Endodermal cell (in vitro differentiated cells): ENCODE measurements around the gene TATDN3. TPM values are rescaled to one million over a fixed set of nuclear protein-coding genes. Genes with fewer than 3 reads are reported as not detected.
"Not testable (repeated sequence)": the region's sequence is repeated elsewhere in the genome, so short reads cannot be mapped to it uniquely, and the experiment has no call there.

ENCODE experiments used
- DNase-seq: peaks from one replicate; pipeline ENCODE4 v3.0.0-alpha.2; 2017
- H3K27ac ChIP-seq: 2 replicates; pipeline ENCODE4 v1.5.1; 2013; ENCODE audit warnings: mild to moderate bottlenecking, low read depth, low read length, moderate library complexity
- H3K27me3 ChIP-seq: 2 replicates; pipeline ENCODE4 v1.6.1; 2013; ENCODE audit warnings: mild to moderate bottlenecking, low read length, moderate library complexity; ENCODE audit not compliant: insufficient read depth, control insufficient read depth, poor library complexity, severe bottlenecking
- H3K36me3 ChIP-seq: 2 replicates; pipeline ENCODE4 v1.7.0; 2013; ENCODE audit warnings: mild to moderate bottlenecking, low read length, moderate library complexity; ENCODE audit not compliant: control insufficient read depth, insufficient read depth
- H3K4me1 ChIP-seq: one replicate; pipeline ENCODE4 v1.7.0; 2013; ENCODE audit warnings: low read length; ENCODE audit not compliant: control insufficient read depth, insufficient read depth
- H3K4me3 ChIP-seq: 2 replicates; pipeline ENCODE4 v1.5.1; 2013; ENCODE audit warnings: mild to moderate bottlenecking, low read length, moderate library complexity
- H3K9ac ChIP-seq: 2 replicates; pipeline ENCODE4 v1.6.1; 2013; ENCODE audit warnings: mild to moderate bottlenecking, low read length, moderate library complexity; ENCODE audit not compliant: poor library complexity, severe bottlenecking; ENCODE audit errors: extremely low read depth
- H3K9me3 ChIP-seq: 2 replicates; pipeline ENCODE4 v1.6.1; 2013; ENCODE audit warnings: mild to moderate bottlenecking, low read length, moderate library complexity; ENCODE audit not compliant: control insufficient read depth
- H3K27ac Mint-ChIP-seq: 2 replicates; pipeline ENCODE4 v1.8.0; 2020; ENCODE audit warnings: mixed read lengths
- H3K27me3 Mint-ChIP-seq: 2 replicates; pipeline ENCODE4 v1.8.0; 2021; ENCODE audit warnings: mild to moderate bottlenecking, mixed read lengths; ENCODE audit not compliant: insufficient read depth
- H3K36me3 Mint-ChIP-seq: 2 replicates; pipeline ENCODE4 v1.8.0; 2020; ENCODE audit warnings: low read depth, mixed read lengths
- H3K4me1 Mint-ChIP-seq: 2 replicates; pipeline ENCODE4 v1.8.0; 2020; ENCODE audit warnings: mixed read lengths
- H3K4me3 Mint-ChIP-seq: 2 replicates; pipeline ENCODE4 v1.8.0; 2020; ENCODE audit warnings: mild to moderate bottlenecking, moderate library complexity, mixed read lengths
- H3K9me3 Mint-ChIP-seq: 2 replicates; pipeline ENCODE4 v1.8.0; 2020; ENCODE audit warnings: mild to moderate bottlenecking, mixed read lengths
- CTCF ChIP-seq: fragments of 200-600 bp; sonication (generic); conservative IDR thresholded peaks from 2 replicates; pipeline ENCODE4 v1.5.0; 2021; ENCODE audit warnings: antibody characterized with exemption, mild to moderate bottlenecking
- WGBS, 2 experiments: methylation state at CpG; one replicate each; pipeline versions ENCODE4 v1.1.5 to v1.1.7; 2013; ENCODE audit warnings: missing lambda C conversion rate in 2 of 2, mixed read lengths in 1 of 2; ENCODE audit not compliant: insufficient coverage in 1 of 2, insufficient read length in 1 of 2; 5-methylcytosine and 5-hydroxymethylcytosine counted together
- total RNA-seq, 2 donors: library from RNA; stranded (reverse); fragmentation: NEBNext Ultra II Directional in 1 of 2; extraction: Animal tissue kit (Norgen Biotek cat#: 25700) in 1 of 2; gene quantifications; 2 replicates in 1 of 2; 3 replicates in 1 of 2; pipeline ENCODE4 v1.2.1, GENCODE V29; 2021

TATDN3 gene
- total RNA-seq, 2 donors from 2014 or later = 14.9 to 26.3 TPM

DNA sequence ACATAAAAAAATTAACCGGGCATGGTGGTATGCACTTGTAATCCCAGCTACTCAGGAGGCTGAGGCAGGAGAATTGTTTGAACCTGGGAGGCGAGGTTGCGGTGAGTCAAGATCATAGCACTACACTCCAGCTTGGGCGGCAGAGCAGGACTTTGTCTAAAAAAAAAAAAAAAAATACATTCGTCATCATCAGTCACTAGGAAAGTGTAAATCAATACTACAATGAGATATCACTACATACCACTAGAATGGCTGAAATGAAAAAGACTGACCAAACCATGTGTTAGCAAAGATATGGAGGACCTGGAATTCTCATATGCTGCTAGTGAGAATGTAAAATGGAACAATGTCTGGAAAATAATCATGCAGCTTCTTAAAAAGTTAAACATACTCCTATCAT is 46.5 kb downstream of the TATDN3 start:
- H3K4me3 Mint-ChIP-seq = no peak overlapping the region
- H3K27ac Mint-ChIP-seq = no peak overlapping the region
- no peaks in the 10 kb centered on the region for H3K27me3 ChIP-seq
- DNase-seq = no peak
- no peak for TF ChIP-seq CTCF
- H3K27me3 Mint-ChIP-seq = no peaks in the 10 kb centered on the region
- H3K36me3 ChIP-seq = no peaks in the 10 kb centered on the region
- H3K4me1 Mint-ChIP-seq = peaks cover 15% of the 10 kb centered on the region
- H3K4me1 ChIP-seq = no peaks in the 10 kb centered on the region
- H3K9me3 Mint-ChIP-seq = no peaks in the 10 kb centered on the region
- 97 to 100% methylated on average over 3 to 4 of the region's 5 CpGs for WGBS, 2 experiments
- H3K36me3 Mint-ChIP-seq = no peaks in the 10 kb centered on the region
- peaks cover under 1% of the 10 kb centered on the region for H3K9me3 ChIP-seq
- no peak overlapping the region for H3K27ac ChIP-seq
- H3K9ac ChIP-seq = no peak overlapping the region
- H3K4me3 ChIP-seq = no peak overlapping the region

DNA sequence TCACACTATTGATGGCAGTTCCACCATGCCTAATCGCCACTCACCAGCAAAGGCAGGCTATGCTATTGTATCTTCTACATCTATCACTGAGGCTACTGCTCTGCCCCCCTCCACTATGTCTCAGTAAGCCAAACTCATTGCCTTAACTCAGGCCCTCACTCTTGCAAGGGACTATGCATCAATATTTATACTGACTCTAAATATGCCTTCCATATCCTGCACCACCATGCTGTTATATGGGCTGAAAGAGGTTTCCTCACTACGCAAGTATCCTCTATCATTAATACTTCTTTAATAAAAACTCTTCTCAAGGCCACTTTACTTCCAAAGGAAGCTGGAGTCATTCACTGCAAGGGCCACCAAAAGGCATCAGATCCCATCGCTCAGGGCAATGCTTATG is 52.8 kb downstream of the TATDN3 start:
- DNase-seq, H3K4me1 ChIP-seq, H3K4me3 Mint-ChIP-seq, H3K36me3 ChIP-seq, H3K27ac Mint-ChIP-seq, H3K4me3 ChIP-seq, H3K4me1 Mint-ChIP-seq, H3K9ac ChIP-seq, H3K27ac ChIP-seq, H3K36me3 Mint-ChIP-seq, H3K27me3 ChIP-seq, H3K27me3 Mint-ChIP-seq: not testable (repeated sequence)
- H3K9me3 Mint-ChIP-seq = peaks cover 13% of the 10 kb centered on the region
- WGBS, 2 experiments = 75 to 85% methylated on average over 2 to 3 of the region's 3 CpGs
- H3K9me3 ChIP-seq = peaks cover 16% of the 10 kb centered on the region

DNA sequence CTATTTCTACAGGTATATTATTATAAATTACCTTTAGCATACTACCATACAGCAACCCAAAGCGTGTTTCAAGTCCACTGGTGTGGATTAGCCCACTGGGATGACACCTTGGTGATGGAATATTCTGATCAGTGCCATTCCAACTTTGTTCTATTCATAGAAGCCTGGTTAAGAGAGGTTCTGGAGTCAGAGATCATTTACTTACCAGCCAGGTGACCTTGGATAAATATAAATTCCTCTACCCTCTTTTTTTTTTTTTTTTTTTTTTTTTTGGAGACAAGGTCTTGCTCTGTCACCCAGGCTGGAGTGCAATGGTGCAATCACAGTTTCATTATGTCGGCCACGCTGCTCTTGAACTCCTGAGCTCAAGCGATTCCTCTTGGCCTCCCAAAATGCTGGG is 55.9 kb downstream of the TATDN3 start, which contains the start of gene SPATA45:
TSS of gene SPATA45 (minus strand) at position 101 of the 400 bp plus-strand sequence. CDS start 11,500 bp downstream, outside the sequence.
- H3K27me3 ChIP-seq = no peaks in the 10 kb centered on the region
- no peak for DNase-seq
- peaks cover 22% of the 10 kb centered on the region for H3K9me3 ChIP-seq
- H3K36me3 ChIP-seq = no peaks in the 10 kb centered on the region
- H3K27ac ChIP-seq = no peak within 1 kb of the TSS
- H3K4me3 ChIP-seq = no peak within 1 kb of the TSS
- no peak within 1 kb of the TSS for H3K27ac Mint-ChIP-seq
- peaks cover 19% of the 10 kb centered on the region for H3K9me3 Mint-ChIP-seq
- no peak within 1 kb of the TSS for H3K9ac ChIP-seq
- TF ChIP-seq CTCF = no peak
- 95 to 98% methylated on average over 4 of the region's 4 CpGs for WGBS, 2 experiments
- peaks cover 4% of the 10 kb centered on the region for H3K36me3 Mint-ChIP-seq
- peaks cover 6% of the 10 kb centered on the region for H3K4me1 Mint-ChIP-seq
- H3K4me1 ChIP-seq = no peaks in the 10 kb centered on the region
- no peak within 1 kb of the TSS for H3K4me3 Mint-ChIP-seq
- no peaks in the 10 kb centered on the region for H3K27me3 Mint-ChIP-seq

- peaks cover 19% of the 10 kb centered on the region for H3K9me3 Mint-ChIP-seq
- H3K27ac Mint-ChIP-seq = peak overlapping the region; percentile 74
- Histone ChIP-seq H3K4me1 (no peaks in the 10 kb centered on the region), H3K36me3 (peaks cover 6% of the 10 kb centered on the region), H3K27me3 (no peaks in the 10 kb centered on the region), H3K9ac (no peak overlapping the region), H3K4me3 (no peak overlapping the region), H3K27ac (no peak overlapping the region), H3K9me3 (peaks cover 18% of the 10 kb centered on the region)
- H3K27me3 Mint-ChIP-seq = no peaks in the 10 kb centered on the region
- WGBS, 2 experiments = 33 to 83% methylated on average over 1 to 5 of the region's 5 CpGs
- no peak overlapping the region for H3K4me3 Mint-ChIP-seq
- peaks cover 15% of the 10 kb centered on the region for H3K4me1 Mint-ChIP-seq
- no peak for DNase-seq
- peaks cover 12% of the 10 kb centered on the region for H3K36me3 Mint-ChIP-seq
- TF ChIP-seq CTCF = peak; percentile 22
These were observed 60.5 kb downstream of the TATDN3 start for GRCh38 chr1:212852105-212852688.
